Testis (tissue), 3 donors: ENCODE results near the gene RIPOR2. TPM values are rescaled to one million over a fixed set of nuclear protein-coding genes. Genes with fewer than 3 reads are reported as not detected.

ENCODE experiments used
- DNase-seq: peaks from one replicate; pipeline ENCODE4 v3.0.0-alpha.2; 2019
- H3K27ac ChIP-seq, 2 donors: fragments of 200-600 bp; sonication (generic); one replicate each; pipeline ENCODE4 v1.5.1; 2019
- H3K27me3 ChIP-seq: fragments of 200-600 bp; sonication (generic); one replicate; pipeline ENCODE4 v1.5.1; 2019
- H3K36me3 ChIP-seq: fragments of 200-600 bp; sonication (generic); one replicate; pipeline ENCODE4 v1.5.1; 2017; ENCODE audit warnings: low read depth; ENCODE audit errors: missing control alignments
- H3K4me1 ChIP-seq: fragments of 200-600 bp; sonication (generic); one replicate; pipeline ENCODE4 v1.5.1; 2019
- H3K4me3 ChIP-seq, 2 donors: fragments of 200-600 bp; sonication (generic); one replicate each; pipeline ENCODE4 v1.5.1; 2017 to 2019
- H3K9me3 ChIP-seq: fragments of 200-600 bp; sonication (generic); one replicate; pipeline ENCODE4 v1.5.1; 2017
- CTCF ChIP-seq, 3 experiments: fragments of 450-650 bp in 2 of 3; fragments of 200-600 bp in 1 of 3; sonication (generic) in 1 of 3; IDR thresholded peaks; one replicate each; pipeline ENCODE4 v1.5.1; 2016 to 2019; ENCODE audit warnings: antibody characterized with exemption in 3 of 3, mild to moderate bottlenecking in 2 of 3, moderate library complexity in 1 of 3
- POLR2A ChIP-seq: fragments of 450-650 bp; IDR thresholded peaks from one replicate; pipeline ENCODE4 v1.6.1; 2017; ENCODE audit warnings: antibody characterized with exemption, mild to moderate bottlenecking, moderate library complexity
- WGBS, 2 donors: methylation state at CpG; one replicate each; pipeline ENCODE4 v1.1.5; 2018; 5-methylcytosine and 5-hydroxymethylcytosine counted together
- intact Hi-C: fragments of 100-400 bp; cut with DNase I; formaldehyde crosslinking; loops from one replicate; pipeline ENCODE4 v1.15.1; 2023; ENCODE audit warnings: low total_unique reads
- polyA plus RNA-seq: library from polyadenylated mRNA; stranded (reverse); fragments of 350-450 nt; fragmentation: Illumina TruSeq; extraction: RNeasy Lipid Tissue Mini Kit (QIAGEN cat#74804); gene quantifications from one replicate; pipeline ENCODE4 v1.2.3, GENCODE V29; 2014; ENCODE audit warnings: low read depth, low replicate concordance; ENCODE audit not compliant: insufficient read depth
- total RNA-seq, 2 donors: library from RNA; depleted of rRNA; stranded (reverse); fragments of >200 nt; gene quantifications; one replicate each; pipeline ENCODE4 v1.2.3, GENCODE V29; 2016

RIPOR2 gene
- total and polyA plus RNA-seq, 3 donors from 2014 or later = 3.7 to 15.1 (median 10.0) TPM

- no peak overlapping the region for H3K27ac ChIP-seq
- H3K9me3 ChIP-seq = no peaks in the 10 kb centered on the region
- H3K4me1 ChIP-seq = no peaks in the 10 kb centered on the region
- WGBS, 2 donors = 78 to 95% methylated on average over 2 of the region's 2 CpGs
- H3K36me3 ChIP-seq = no peaks in the 10 kb centered on the region
- H3K27me3 ChIP-seq = no peaks in the 10 kb centered on the region
- TF ChIP-seq CTCF (IDR thresholded peaks at IDR 0.05) (no peak), POLR2A (no peak)
- intact Hi-C loops = no loop called here
- H3K4me3 ChIP-seq = no peak overlapping the region
- no peak for DNase-seq
Measured at GRCh38 chr6:24971067-24971466, 35.3 kb upstream of the RIPOR2 start.

- no peak overlapping the region for H3K27ac ChIP-seq
- TF ChIP-seq POLR2A (no peak), CTCF (IDR thresholded peaks at IDR 0.05) (no peak)
- no peak for DNase-seq
- WGBS, 2 donors = 73 to 87% methylated on average over 1 to 2 of the region's 2 CpGs
- no peak overlapping the region for H3K4me3 ChIP-seq
- H3K4me1 ChIP-seq = no peaks in the 10 kb centered on the region
- H3K9me3 ChIP-seq = no peaks in the 10 kb centered on the region
- intact Hi-C loops = no loop called here
- no peaks in the 10 kb centered on the region for H3K36me3 ChIP-seq
- H3K27me3 ChIP-seq = no peaks in the 10 kb centered on the region
Measured at GRCh38 chr6:24969343-24969860, 33.6 kb upstream of the RIPOR2 start.

- intact Hi-C loops = no loop called here
- 92 to 94% methylated on average over 5 of the region's 5 CpGs for WGBS, 2 donors
- no peak overlapping the region for H3K4me3 ChIP-seq
- no peaks in the 10 kb centered on the region for H3K9me3 ChIP-seq
- no peaks in the 10 kb centered on the region for H3K36me3 ChIP-seq
- no peak overlapping the region for H3K27ac ChIP-seq
- no peak for DNase-seq
- no peaks in the 10 kb centered on the region for H3K4me1 ChIP-seq
- H3K27me3 ChIP-seq = no peaks in the 10 kb centered on the region
- TF ChIP-seq POLR2A (no peak), CTCF (IDR thresholded peaks at IDR 0.05) (no peak)
Measured at GRCh38 chr6:24968783-24969182, 33.0 kb upstream of the RIPOR2 start.

GRCh38 chr6:24967211-24967610 lies 31.5 kb upstream of the RIPOR2 start:
- intact Hi-C loops = no loop called here
- Histone ChIP-seq H3K4me1 (no peaks in the 10 kb centered on the region), H3K36me3 (no peaks in the 10 kb centered on the region), H3K4me3 (no peak overlapping the region), H3K27ac (no peak overlapping the region), H3K27me3 (no peaks in the 10 kb centered on the region), H3K9me3 (no peaks in the 10 kb centered on the region)
- TF ChIP-seq CTCF (IDR thresholded peaks at IDR 0.05) (no peak), POLR2A (no peak)
- DNase-seq = no peak
- 74 to 78% methylated on average over 1 of the region's 1 CpG for WGBS, 2 donors

GRCh38 chr6:24966381-24966780 lies 30.6 kb upstream of the RIPOR2 start:
- no peak overlapping the region for H3K27ac ChIP-seq

More at GRCh38 chr6:24966381-24966780, 30.6 kb upstream of the RIPOR2 start:
- WGBS, 2 donors = 93 to 99% methylated on average over 4 of the region's 4 CpGs
- Histone ChIP-seq H3K4me1 (no peaks in the 10 kb centered on the region), H3K36me3 (no peaks in the 10 kb centered on the region), H3K4me3 (no peak overlapping the region), H3K9me3 (no peaks in the 10 kb centered on the region), H3K27me3 (no peaks in the 10 kb centered on the region)
- DNase-seq = no peak
- no peak for TF ChIP-seq POLR2A
- no peak for TF ChIP-seq CTCF (IDR thresholded peaks at IDR 0.05)
- intact Hi-C loops = no loop called here
